Stomach (tissue), 9 donors: ENCODE results near the gene IMPG1. TPM values are rescaled to one million over a fixed set of nuclear protein-coding genes. Genes with fewer than 3 reads are reported as not detected.

ENCODE experiments used
- DNase-seq, 2 donors: peaks; one replicate each; pipeline versions ENCODE4 v3.0.0 to v3.0.0-alpha.2; 2013 to 2019
- H3K27ac ChIP-seq, 5 donors: fragments of 200-600 bp in 4 of 5; sonication (generic) in 4 of 5; one replicate each; pipeline ENCODE4 v1.5.1; 2013 to 2019; ENCODE audit warnings: mild to moderate bottlenecking in 1 of 5, moderate library complexity in 1 of 5
- H3K27me3 ChIP-seq, 3 donors: fragments of 200-600 bp; sonication (generic); one replicate each; pipeline ENCODE4 v1.5.1; 2017 to 2019; ENCODE audit warnings: mixed run types in 1 of 3
- H3K36me3 ChIP-seq, 4 donors: fragments of 200-600 bp; sonication (generic); 1 replicate in 3 of 4; 2 replicates in 1 of 4; pipeline ENCODE4 v1.5.1; 2016 to 2019
- H3K4me1 ChIP-seq, 4 donors: fragments of 200-600 bp; sonication (generic); one replicate each; pipeline ENCODE4 v1.5.1; 2016 to 2019
- H3K4me3 ChIP-seq, 4 donors: fragments of 200-600 bp; sonication (generic) in 3 of 4; one replicate each; pipeline ENCODE4 v1.5.1; 2016 to 2019; ENCODE audit warnings: mild to moderate bottlenecking in 1 of 4
- H3K9me3 ChIP-seq, 4 donors: fragments of 200-600 bp; sonication (generic); one replicate each; pipeline ENCODE4 v1.5.1; 2016 to 2019
- CTCF ChIP-seq, 7 experiments: fragments of 450-650 bp in 4 of 7; fragments of 200-600 bp in 3 of 7; sonication (generic) in 3 of 7; IDR thresholded peaks; one replicate each; pipeline ENCODE4 v1.5.1; 2016 to 2019; ENCODE audit warnings: antibody characterized with exemption in 7 of 7, control low read depth in 2 of 7, mild to moderate bottlenecking in 1 of 7
- EP300 ChIP-seq: sonication (generic); formaldehyde crosslinking; IDR thresholded peaks from one replicate; pipeline ENCODE4 v1.6.1; 2017; ENCODE audit warnings: antibody characterized with exemption
- POLR2A ChIP-seq, 4 donors: fragments of 450-650 bp; IDR thresholded peaks; one replicate each; pipeline ENCODE4 v1.6.1; 2016; ENCODE audit warnings: antibody characterized with exemption in 4 of 4, control low read depth in 2 of 4, mild to moderate bottlenecking in 1 of 4, moderate library complexity in 1 of 4
- POLR2AphosphoS5 ChIP-seq, 3 donors: sonication (generic); formaldehyde crosslinking; IDR thresholded peaks; one replicate each; pipeline ENCODE4 v1.6.1; 2016; ENCODE audit warnings: antibody characterized with exemption in 3 of 3
- WGBS, 5 donors: extraction: QIAGEN DNeasy Blood & Tissue Kit in 3 of 5; methylation state at CpG; one replicate each; pipeline versions ENCODE4 v1.1.5 to v1.1.7; 2013 to 2018; 5-methylcytosine and 5-hydroxymethylcytosine counted together
- intact Hi-C: fragments of 100-400 bp; cut with DNase I; formaldehyde crosslinking; loops from one replicate; pipeline ENCODE4 v1.15.1; 2023; ENCODE audit warnings: low total_unique reads
- polyA plus RNA-seq, 3 donors: library from polyadenylated mRNA; stranded (reverse); fragments of 200-250 nt; gene quantifications; one replicate each; pipeline ENCODE4 v1.2.3, GENCODE V29; 2013
- total RNA-seq, 5 donors: library from RNA; depleted of rRNA; stranded (reverse); fragments of >200 nt; gene quantifications; one replicate each; pipeline versions ENCODE4 v1.1.0 to v1.2.3, GENCODE V29; 2014 to 2016
- donor health status: healthy with polysubstance abuse.
- donor health status: Bipolar disorder and iron deficiency.
- donor health status: healthy.

The IMPG1 gene
- total and polyA plus RNA-seq, 8 donors: not detected

GRCh38 chr6:75947935-75948334 is 124.5 kb downstream of the IMPG1 start:
- H3K27me3 ChIP-seq: peaks cover 0 to 9% (median 5%) of the 10 kb centered on the region in 3 donors
- intact Hi-C loops: no loop called here
- no peak for DNase-seq
- TF ChIP-seq POLR2A (IDR thresholded peaks at IDR 0.05) (no peak), POLR2AphosphoS5 (IDR thresholded peaks at IDR 0.05) (no peak), EP300 (no peak), CTCF (IDR thresholded peaks at IDR 0.05) (no peak)
- no peak overlapping the region for H3K4me3 ChIP-seq
- H3K9me3 ChIP-seq: no peaks in the 10 kb centered on the region
- peaks cover 0 to 6% (median 2%) of the 10 kb centered on the region in 4 donors for H3K4me1 ChIP-seq
- 58 to 75% (median 65%) methylated on average over 5 of the region's 5 CpGs for WGBS, 5 donors
- no peaks in the 10 kb centered on the region for H3K36me3 ChIP-seq
- H3K27ac ChIP-seq: no peak overlapping the region

- H3K4me1 ChIP-seq: peaks cover 0 to 6% (median 2%) of the 10 kb centered on the region in 4 donors
- WGBS, 5 donors: 18 to 34% (median 20%) methylated on average over 4 of the region's 4 CpGs
- H3K27ac ChIP-seq: no peak overlapping the region
- no peak overlapping the region for H3K4me3 ChIP-seq
- H3K36me3 ChIP-seq: no peaks in the 10 kb centered on the region
- intact Hi-C loops: no loop called here
- no peak for TF ChIP-seq EP300
- TF ChIP-seq POLR2AphosphoS5 (IDR thresholded peaks at IDR 0.05): no peak
- TF ChIP-seq CTCF (IDR thresholded peaks at IDR 0.05): no peak
- no peak for TF ChIP-seq POLR2A (IDR thresholded peaks at IDR 0.05)
- DNase-seq: no peak
- peaks cover 0 to 9% (median 5%) of the 10 kb centered on the region in 3 donors for H3K27me3 ChIP-seq
- no peaks in the 10 kb centered on the region for H3K9me3 ChIP-seq
Measured at GRCh38 chr6:75946146-75946831, 126.2 kb downstream of the IMPG1 start.

GRCh38 chr6:75943381-75943780 is 129.1 kb downstream of the IMPG1 start:
- no peak overlapping the region for H3K27ac ChIP-seq
- 87 to 94% (median 90%) methylated on average over 2 of the region's 2 CpGs for WGBS, 5 donors
- H3K4me1 ChIP-seq: peaks cover 0 to 6% (median 2%) of the 10 kb centered on the region in 4 donors
- H3K9me3 ChIP-seq: no peaks in the 10 kb centered on the region
- H3K36me3 ChIP-seq: no peaks in the 10 kb centered on the region
- DNase-seq: no peak
- TF ChIP-seq CTCF (IDR thresholded peaks at IDR 0.05) (no peak), POLR2AphosphoS5 (IDR thresholded peaks at IDR 0.05) (no peak)
- intact Hi-C loops: no loop called here
- H3K27me3 ChIP-seq: peaks cover 0 to 9% (median 2%) of the 10 kb centered on the region in 3 donors
- no peak overlapping the region for H3K4me3 ChIP-seq

GRCh38 chr6:75941509-75941908 is 131.0 kb downstream of the IMPG1 start:
- Histone ChIP-seq H3K9me3 (no peaks in the 10 kb centered on the region), H3K27ac (no peak overlapping the region), H3K27me3 (peaks cover 0 to 9% (median 0%) of the 10 kb centered on the region in 3 donors), H3K4me1 (peaks cover 0 to 6% (median 2%) of the 10 kb centered on the region in 4 donors), H3K36me3 (no peaks in the 10 kb centered on the region), H3K4me3 (no peak overlapping the region)
- no peak for DNase-seq
- TF ChIP-seq CTCF (IDR thresholded peaks at IDR 0.05) (no peak), POLR2A (IDR thresholded peaks at IDR 0.05) (no peak), POLR2AphosphoS5 (IDR thresholded peaks at IDR 0.05) (no peak), EP300 (no peak)
- intact Hi-C loops: no loop called here
- 15 to 50% (median 31%) methylated on average over 1 of the region's 1 CpG for WGBS, 5 donors
